ENCODE measurements around the gene TTLL10. TPM values are rescaled to one million over a fixed set of nuclear protein-coding genes. Genes with fewer than 3 reads are reported as not detected.

TTLL10 gene
- total and polyA plus RNA-seq, 2 of the 4 experiments (the other 2 are of a cell fraction) = not detected

- Histone ChIP-seq H3K79me1 (ENCODE audit: low read depth in 1 of 2, low read length in 2 of 2) (no peaks in the 10 kb centered on the region), H4K20me1 (ENCODE audit: insufficient read depth, low read length) (no peaks in the 10 kb centered on the region), H4K91ac (ENCODE audit: insufficient read depth, low read depth, low read length) (no peak overlapping the region), H2BK5ac (ENCODE audit: low read depth, low read length, poor library complexity, severe bottlenecking) (no peak overlapping the region), H3K9ac (ENCODE audit: low read depth, low read length) (no peak overlapping the region), H3K56ac (ENCODE audit: extremely low read depth, insufficient read depth, low read length) (no peak overlapping the region), H3K4me3 (ENCODE audit: insufficient read depth, low read depth, low read length) (no peak overlapping the region), H3K4me1 (ENCODE audit: control insufficient read depth, insufficient read depth, low read length) (no peaks in the 10 kb centered on the region), H3K4me2 (ENCODE audit: low read depth, low read length) (no peak overlapping the region), H2AK9ac (replicated peaks; ENCODE audit: low read depth, low read length, poor library complexity) (peak overlapping the region; percentile 28), H3K36me3 (ENCODE audit: control insufficient read depth, insufficient read depth, low read length) (no peaks in the 10 kb centered on the region), H2BK20ac (ENCODE audit: low read depth, low read length) (no peak overlapping the region), H2AK5ac (ENCODE audit: low read depth, low read length) (no peak overlapping the region), H3K9me1 (ENCODE audit: insufficient read depth, low read length) (no peaks in the 10 kb centered on the region), H3K27me3 (ENCODE audit: control insufficient read depth, insufficient read depth, low read length) (peaks cover 11% of the 10 kb centered on the region; the same call in 1 of the 2 replicates), H3K23ac (ENCODE audit: low read depth, low read length) (no peak overlapping the region), H3K4ac (ENCODE audit: low read depth, low read length) (no peak overlapping the region), H3K18ac (ENCODE audit: low read depth, low read length) (no peak overlapping the region), H3K14ac (replicated peaks; ENCODE audit: low read depth, low read length) (no peak overlapping the region), H2BK15ac (ENCODE audit: low read depth, low read length) (no peak overlapping the region), H4K5ac (ENCODE audit: low read depth, low read length) (no peak overlapping the region), H2AFZ (replicated peaks; ENCODE audit: low read length, poor library complexity) (no peak overlapping the region), H2BK120ac (ENCODE audit: low read depth, low read length) (no peak overlapping the region), H4K8ac (ENCODE audit: low read depth in 2 of 2, low read length in 2 of 2) (no peak overlapping the region), H3K9me3 (ENCODE audit: control insufficient read depth, insufficient read depth, low read length) (0 out of 2 replicates have a peak, but pooled peaks cover 2% of the 10 kb centered on the region), H3K27ac (ENCODE audit: insufficient read depth, low read length) (no peak overlapping the region)
- POLR2A ChIA-PET (ENCODE audit: unreplicated experiment) = no interaction called here
- no peak for TF ChIP-seq MXI1 (IDR thresholded peaks at IDR 0.05; ENCODE audit: borderline replicate concordance, low read depth, low read length)
- no peak for TF ChIP-seq POLR2A (IDR thresholded peaks at IDR 0.05; ENCODE audit: low read depth, low read length)
- TF ChIP-seq MAZ (IDR thresholded peaks at IDR 0.05; ENCODE audit: borderline replicate concordance, low read depth, low read length) = no peak
- no peak for TF ChIP-seq NFE2L2 (IDR thresholded peaks at IDR 0.05; ENCODE audit: low read depth, low read length)
- no peak for TF ChIP-seq SMC3 (IDR thresholded peaks at IDR 0.05; ENCODE audit: low read depth, low read length)
- no peak for TF ChIP-seq CHD1 (IDR thresholded peaks at IDR 0.05; ENCODE audit: low read depth, low read length)
- no peak for TF ChIP-seq CEBPB (IDR thresholded peaks at IDR 0.05; ENCODE audit: low read depth, low read length)
- TF ChIP-seq RAD21 (IDR thresholded peaks at IDR 0.05; ENCODE audit: low read length) = no peak
- TF ChIP-seq RFX5 (IDR thresholded peaks at IDR 0.05; ENCODE audit: low read depth, low read length) = no peak
- no peak for TF ChIP-seq RCOR1 (IDR thresholded peaks at IDR 0.05; ENCODE audit: insufficient replicate concordance, low read length)
- TF ChIP-seq MAFK (IDR thresholded peaks at IDR 0.05; ENCODE audit: low read depth, low read length) = no peak
- TF ChIP-seq, protein P1, sequence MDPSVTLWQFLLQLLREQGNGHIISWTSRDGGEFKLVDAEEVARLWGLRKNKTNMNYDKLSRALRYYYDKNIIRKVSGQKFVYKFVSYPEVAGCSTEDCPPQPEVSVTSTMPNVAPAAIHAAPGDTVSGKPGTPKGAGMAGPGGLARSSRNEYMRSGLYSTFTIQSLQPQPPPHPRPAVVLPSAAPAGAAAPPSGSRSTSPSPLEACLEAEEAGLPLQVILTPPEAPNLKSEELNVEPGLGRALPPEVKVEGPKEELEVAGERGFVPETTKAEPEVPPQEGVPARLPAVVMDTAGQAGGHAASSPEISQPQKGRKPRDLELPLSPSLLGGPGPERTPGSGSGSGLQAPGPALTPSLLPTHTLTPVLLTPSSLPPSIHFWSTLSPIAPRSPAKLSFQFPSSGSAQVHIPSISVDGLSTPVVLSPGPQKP (IDR thresholded peaks at IDR 0.05; ENCODE audit: borderline replicate concordance, low read depth, low read length) = no peak
- no peak for TF ChIP-seq FOS (IDR thresholded peaks at IDR 0.05; ENCODE audit: low read depth, low read length)
- TF ChIP-seq, protein P2, sequence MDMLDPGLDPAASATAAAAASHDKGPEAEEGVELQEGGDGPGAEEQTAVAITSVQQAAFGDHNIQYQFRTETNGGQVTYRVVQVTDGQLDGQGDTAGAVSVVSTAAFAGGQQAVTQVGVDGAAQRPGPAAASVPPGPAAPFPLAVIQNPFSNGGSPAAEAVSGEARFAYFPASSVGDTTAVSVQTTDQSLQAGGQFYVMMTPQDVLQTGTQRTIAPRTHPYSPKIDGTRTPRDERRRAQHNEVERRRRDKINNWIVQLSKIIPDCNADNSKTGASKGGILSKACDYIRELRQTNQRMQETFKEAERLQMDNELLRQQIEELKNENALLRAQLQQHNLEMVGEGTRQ (IDR thresholded peaks at IDR 0.05; ENCODE audit: low read depth, low read length) = no peak
- TF ChIP-seq BHLHE40 (IDR thresholded peaks at IDR 0.05; ENCODE audit: low read depth, low read length) = no peak
- no peak for TF ChIP-seq CTCF (conservative IDR thresholded peaks at IDR 0.05; ENCODE audit: low read depth, low read length)
- no TSS peak for BruUV-seq (replicated peaks)
- dilution Hi-C loops (cut with HindIII; ENCODE audit: low sequenced_read_pairs, unreplicated experiment) (no loop called here), intact Hi-C loops (cut with micrococcal nuclease) (no loop called here), in situ Hi-C loops (cut with MboI; ENCODE audit: low sequenced_read_pairs) (no loop called here)
- 53% methylated on average over 2 of the region's 14 CpGs; no CpG with 5 or more reads in 1 of the 2 experiments for WGBS, 2 experiments (ENCODE audit: extremely low coverage in 2 of 2, insufficient read length in 1 of 2)
- DNase-seq (no peak), ATAC-seq (ENCODE audit: low read depth) (no peak)
- CTCF ChIA-PET = no interaction called here
Observed at GRCh38 chr1:1146026-1146425, 27.7 kb upstream of the TTLL10 start.
